IMR-90 (cell line): ENCODE results near the gene DENND1A. TPM values are rescaled to one million over a fixed set of nuclear protein-coding genes. Genes with fewer than 3 reads are reported as not detected.

ENCODE experiments used
- ATAC-seq: fragments of 200-7000 bp; cut with Tn5 transposase; 2 replicates; pipeline ENCODE4 v1.9.1; 2020; ENCODE audit warnings: low read depth, mild to moderate bottlenecking, moderate library complexity
- BruUV-seq: library from RNA; stranded (reverse); fragments of 400-500 nt; replicated peaks from 2 replicates; lab custom pipeline; 2021; lab: Mats Ljungman, UMichigan
- CTCF ChIA-PET: fragments of 300-600 bp; formaldehyde crosslinking; extraction: SDS; loops from one replicate; lab custom pipeline; 2021; ENCODE audit warnings: antibody characterized with exemption; lab: Yijun Ruan, JAX
- POLR2A ChIA-PET: fragments of 300-600 bp; sonication (Branson Sonifier 250); formaldehyde crosslinking; loops from one replicate; lab custom pipeline; 2022; ENCODE audit warnings: antibody characterized with exemption; ENCODE audit not compliant: unreplicated experiment; lab: Charles Lee
- DNase-seq: peaks from one replicate; pipeline ENCODE4 v3.0.0; 2013
- H2AFZ ChIP-seq: replicated peaks from 2 replicates; pipeline ENCODE3; 2013; ENCODE audit warnings: low read length, mild to moderate bottlenecking; ENCODE audit not compliant: poor library complexity
- H2AK5ac ChIP-seq: 2 replicates; pipeline ENCODE4 v1.6.1; 2013; ENCODE audit warnings: low read depth, low read length, inconsistent platforms
- H2AK9ac ChIP-seq: replicated peaks from 2 replicates; pipeline ENCODE3; 2013; ENCODE audit warnings: mild to moderate bottlenecking, low read depth, low read length, moderate library complexity; ENCODE audit not compliant: poor library complexity
- H2BK120ac ChIP-seq: 2 replicates; pipeline ENCODE4 v1.6.1; 2013; ENCODE audit warnings: low read depth, low read length, inconsistent platforms
- H2BK15ac ChIP-seq: 3 replicates; pipeline ENCODE4 v1.6.1; 2013; ENCODE audit warnings: low read depth, low read length, inconsistent platforms
- H2BK20ac ChIP-seq: 2 replicates; pipeline ENCODE4 v1.6.1; 2013; ENCODE audit warnings: low read depth, mild to moderate bottlenecking, inconsistent platforms, low read length, moderate library complexity
- H2BK5ac ChIP-seq: 2 replicates; pipeline ENCODE4 v1.6.1; 2013; ENCODE audit warnings: mild to moderate bottlenecking, low read depth, low read length, inconsistent platforms; ENCODE audit not compliant: poor library complexity, severe bottlenecking
- H3K14ac ChIP-seq: replicated peaks from 2 replicates; pipeline ENCODE4 v1.6.1; 2013; ENCODE audit warnings: low read depth, low read length, inconsistent platforms
- H3K18ac ChIP-seq: 2 replicates; pipeline ENCODE4 v1.6.1; 2013; ENCODE audit warnings: low read depth, low read length, control low read depth
- H3K23ac ChIP-seq: 2 replicates; pipeline ENCODE4 v1.6.1; 2013; ENCODE audit warnings: low read depth, low read length, inconsistent platforms
- H3K27ac ChIP-seq: 2 replicates; pipeline ENCODE4 v1.5.1; 2013; ENCODE audit warnings: mild to moderate bottlenecking, control low read depth, low read length; ENCODE audit not compliant: insufficient read depth
- H3K27me3 ChIP-seq: 2 replicates; pipeline ENCODE4 v1.6.1; 2013; ENCODE audit warnings: low read length; ENCODE audit not compliant: control insufficient read depth, insufficient read depth
- H3K36me3 ChIP-seq: 2 replicates; pipeline ENCODE4 v1.6.1; 2013; ENCODE audit warnings: low read length, mixed read lengths; ENCODE audit not compliant: control insufficient read depth, insufficient read depth
- H3K4ac ChIP-seq: 2 replicates; pipeline ENCODE4 v1.6.1; 2013; ENCODE audit warnings: low read depth, low read length, inconsistent platforms
- H3K4me1 ChIP-seq: 2 replicates; pipeline ENCODE4 v1.6.1; 2013; ENCODE audit warnings: low read length, mixed read lengths; ENCODE audit not compliant: control insufficient read depth, insufficient read depth
- H3K4me2 ChIP-seq: 2 replicates; pipeline ENCODE4 v1.6.1; 2013; ENCODE audit warnings: low read depth, mild to moderate bottlenecking, control low read depth, low read length, moderate library complexity
- H3K4me3 ChIP-seq: 2 replicates; pipeline ENCODE4 v1.5.1; 2013; ENCODE audit warnings: low read depth, mild to moderate bottlenecking, control low read depth, low read length, moderate library complexity; ENCODE audit not compliant: insufficient read depth
- H3K56ac ChIP-seq: 2 replicates; pipeline ENCODE4 v1.6.1; 2013; ENCODE audit warnings: low read length, inconsistent platforms; ENCODE audit not compliant: insufficient read depth; ENCODE audit errors: extremely low read depth
- H3K79me1 ChIP-seq, 2 experiments: 2 replicates each; pipeline ENCODE4 v1.6.1; 2013; ENCODE audit warnings: low read length in 2 of 2, inconsistent platforms in 1 of 2, low read depth in 1 of 2
- H3K9ac ChIP-seq: 2 replicates; pipeline ENCODE4 v1.6.1; 2013; ENCODE audit warnings: low read depth, low read length, control low read depth
- H3K9me1 ChIP-seq: 2 replicates; pipeline ENCODE4 v1.6.1; 2013; ENCODE audit warnings: low read length, inconsistent platforms; ENCODE audit not compliant: insufficient read depth
- H3K9me3 ChIP-seq: 2 replicates; pipeline ENCODE4 v1.6.1; 2013; ENCODE audit warnings: low read length; ENCODE audit not compliant: control insufficient read depth, insufficient read depth
- H4K20me1 ChIP-seq: 2 replicates; pipeline ENCODE4 v1.6.1; 2013; ENCODE audit warnings: low read length, inconsistent platforms; ENCODE audit not compliant: insufficient read depth
- H4K5ac ChIP-seq: 2 replicates; pipeline ENCODE4 v1.6.1; 2013; ENCODE audit warnings: mild to moderate bottlenecking, low read depth, low read length, control low read depth
- H4K8ac ChIP-seq, 2 experiments: 2 replicates each; pipeline ENCODE4 v1.6.1; 2013; ENCODE audit warnings: low read depth in 2 of 2, low read length in 2 of 2, control low read depth in 1 of 2, inconsistent platforms in 1 of 2
- H4K91ac ChIP-seq: 2 replicates; pipeline ENCODE4 v1.6.1; 2013; ENCODE audit warnings: low read depth, low read length, inconsistent platforms; ENCODE audit not compliant: insufficient read depth
- BHLHE40 ChIP-seq: fragments of 150-350 bp; IDR thresholded peaks from 2 replicates; pipeline ENCODE4 v1.6.1; 2016; ENCODE audit warnings: mild to moderate bottlenecking, low read depth, low read length
- CEBPB ChIP-seq: IDR thresholded peaks from 2 replicates; pipeline ENCODE4 v1.6.1; 2012; ENCODE audit warnings: low read depth, low read length, improper control_type of control experiment
- CHD1 ChIP-seq: IDR thresholded peaks from 2 replicates; pipeline ENCODE4 v1.6.1; 2012; ENCODE audit warnings: low read depth, low read length, improper control_type of control experiment
- MAFK ChIP-seq: IDR thresholded peaks from 2 replicates; pipeline ENCODE4 v1.6.1; 2012; ENCODE audit warnings: low read depth, low read length, improper control_type of control experiment
- MXI1 ChIP-seq: IDR thresholded peaks from 2 replicates; pipeline ENCODE4 v1.6.1; 2012; ENCODE audit warnings: low read depth, mild to moderate bottlenecking, low read length, moderate library complexity, borderline replicate concordance
- POLR2A ChIP-seq: IDR thresholded peaks from 2 replicates; pipeline ENCODE4 v1.6.1; 2012; ENCODE audit warnings: mild to moderate bottlenecking, low read depth, low read length
- WGBS, 2 experiments: methylation state at CpG; one replicate each; pipeline versions ENCODE4 v1.1.5 to v1.1.7; 2013; ENCODE audit warnings: missing lambda C conversion rate in 2 of 2; ENCODE audit not compliant: insufficient read length in 1 of 2; ENCODE audit errors: extremely low coverage in 2 of 2; 5-methylcytosine and 5-hydroxymethylcytosine counted together
- dilution Hi-C: fragments of 300-500 bp; cut with HindIII; formaldehyde crosslinking; loops from one replicate; pipeline ENCODE4 v1.14.3; 2018; ENCODE audit warnings: low sequenced_read_pairs; ENCODE audit not compliant: unreplicated experiment
- in situ Hi-C: fragments of 300-500 bp; cut with MboI; formaldehyde crosslinking; loops from 3 replicates; pipeline ENCODE4 v1.14.3; 2019; ENCODE audit warnings: low sequenced_read_pairs, inconsistent platforms, mixed read lengths
- intact Hi-C: fragments of 100-400 bp; cut with micrococcal nuclease; formaldehyde crosslinking; loops from 2 replicates; pipeline ENCODE4 v1.10.0; 2022
- polyA plus RNA-seq, 3 experiments: library from polyadenylated mRNA; depleted of rRNA; stranded (reverse); fragments of >200 nt; gene quantifications; 2 replicates each; pipeline ENCODE4 v1.2.3, GENCODE V29; 2012; ENCODE audit warnings: low replicate concordance in 1 of 3
- total RNA-seq: library from RNA; depleted of rRNA; stranded (reverse); fragments of >200 nt; gene quantifications from 2 replicates; pipeline ENCODE4 v1.2.3, GENCODE V29; 2012

DENND1A gene
- total and polyA plus RNA-seq, 2 of the 4 experiments (the other 2 are of a cell fraction), result 21.4 to 27.6 TPM

DNA sequence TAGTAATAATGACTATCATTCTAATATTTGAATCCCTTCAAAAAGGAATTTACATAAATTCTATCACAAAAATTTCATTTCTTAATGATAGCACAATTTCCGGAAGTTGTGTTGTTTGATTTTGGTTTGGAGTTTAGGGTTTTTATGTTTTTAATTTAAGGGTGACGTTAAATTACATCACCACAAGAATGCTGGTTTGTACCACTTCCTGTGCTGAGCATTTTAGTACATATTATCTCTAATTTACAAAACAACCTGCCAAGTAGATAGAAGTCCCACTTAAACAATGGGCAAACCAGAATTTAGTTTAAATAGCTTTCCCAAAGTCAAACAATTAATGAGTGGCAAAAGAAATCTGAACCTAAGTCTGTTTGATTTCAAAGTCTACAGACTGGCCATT is 63.4 kb downstream of the DENND1A start:
- no peak overlapping the region for H3K27ac ChIP-seq
- in situ Hi-C loops, result no loop called here
- no peak overlapping the region for H3K4me3 ChIP-seq
- H3K9me3 ChIP-seq, result no peaks in the 10 kb centered on the region
- no peak overlapping the region for H2BK120ac ChIP-seq
- BruUV-seq, result no TSS peak
- no peak overlapping the region for H3K9ac ChIP-seq
- no peak overlapping the region for H2AK9ac ChIP-seq
- H3K18ac ChIP-seq, result no peak overlapping the region
- H3K79me1 ChIP-seq, result peaks cover 0 to 5% of the 10 kb centered on the region in 2 experiments; a peak in 3 of 4 replicates
- no peaks in the 10 kb centered on the region for H3K4me1 ChIP-seq
- H3K27me3 ChIP-seq, result no peaks in the 10 kb centered on the region
- H3K56ac ChIP-seq, result no peak overlapping the region
- no peak overlapping the region for H3K23ac ChIP-seq
- WGBS, 2 experiments, result 100% methylated on average over 1 of the region's 2 CpGs; no CpG with 5 or more reads in 1 of the 2 experiments
- ATAC-seq, result no peak
- no peak overlapping the region for H4K8ac ChIP-seq
- no peak overlapping the region for H2BK20ac ChIP-seq
- H2BK5ac ChIP-seq, result no peak overlapping the region
- POLR2A ChIA-PET, result no interaction called here
- dilution Hi-C loops, result no loop called here
- H3K14ac ChIP-seq, result no peak overlapping the region
- H3K36me3 ChIP-seq, result no peaks in the 10 kb centered on the region
- no peak overlapping the region for H2AFZ ChIP-seq
- no peaks in the 10 kb centered on the region for H3K9me1 ChIP-seq
- no peak overlapping the region for H3K4me2 ChIP-seq
- H4K20me1 ChIP-seq, result no peaks in the 10 kb centered on the region; the same call in 1 of the 2 replicates
- H4K5ac ChIP-seq, result no peak overlapping the region
- no peak overlapping the region for H2BK15ac ChIP-seq
- TF ChIP-seq MAFK (no peak), CHD1 (no peak), BHLHE40 (no peak), CEBPB (no peak), MXI1 (no peak), POLR2A (no peak)
- H3K4ac ChIP-seq, result no peak overlapping the region
- CTCF ChIA-PET, result no interaction called here
- no peak overlapping the region for H4K91ac ChIP-seq
- no peak overlapping the region for H2AK5ac ChIP-seq
- DNase-seq, result no peak
- intact Hi-C loops, result no loop called here
